Cardiac fibroblast (primary cell): ENCODE measurements around the gene CIAO2B.

Experiments used
- DNase-seq, 2 donors: peaks; one replicate each; pipeline versions ENCODE4 v3.0.0 to v3.0.0-alpha.2; 2010; ENCODE audit warnings: low read depth in 2 of 2
- H3K4me3 ChIP-seq, 2 donors: replicated peaks in 1 of 2; 1 replicate in 1 of 2; 2 replicates in 1 of 2; pipeline ENCODE4 v1.5.1; 2011; ENCODE audit warnings: low read depth in 2 of 2, low read length in 2 of 2, mild to moderate bottlenecking in 2 of 2, moderate library complexity in 1 of 2
- TF ChIP-seq, protein P1 (sequence below): IDR thresholded peaks from one replicate; pipeline ENCODE4 v1.5.1; 2011; ENCODE audit warnings: low read depth, mild to moderate bottlenecking, low read length, inconsistent platforms

The CIAO2B gene

DNA sequence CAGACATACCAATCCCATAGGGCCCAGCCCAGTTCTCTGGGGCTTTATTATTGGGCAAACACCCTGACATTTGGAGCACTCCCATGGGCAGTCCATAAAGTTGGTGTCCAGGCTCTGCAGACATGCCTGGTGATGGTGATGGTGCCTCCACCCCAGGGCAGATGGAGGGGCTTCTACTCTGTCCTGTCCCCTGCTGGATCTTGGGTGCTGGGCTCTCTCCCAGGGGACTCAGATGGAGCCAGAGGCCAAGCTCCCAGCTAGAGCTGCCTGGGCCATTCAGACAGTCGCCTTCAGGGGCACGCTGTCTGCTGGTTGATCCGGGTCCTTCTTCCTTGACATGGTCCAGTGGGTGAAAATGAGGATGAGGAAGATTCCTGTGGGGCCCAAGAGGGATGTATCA, 26.1 kb downstream of the CIAO2B start:
- H3K4me3 ChIP-seq: no peak overlapping the region
- TF ChIP-seq, protein P1, sequence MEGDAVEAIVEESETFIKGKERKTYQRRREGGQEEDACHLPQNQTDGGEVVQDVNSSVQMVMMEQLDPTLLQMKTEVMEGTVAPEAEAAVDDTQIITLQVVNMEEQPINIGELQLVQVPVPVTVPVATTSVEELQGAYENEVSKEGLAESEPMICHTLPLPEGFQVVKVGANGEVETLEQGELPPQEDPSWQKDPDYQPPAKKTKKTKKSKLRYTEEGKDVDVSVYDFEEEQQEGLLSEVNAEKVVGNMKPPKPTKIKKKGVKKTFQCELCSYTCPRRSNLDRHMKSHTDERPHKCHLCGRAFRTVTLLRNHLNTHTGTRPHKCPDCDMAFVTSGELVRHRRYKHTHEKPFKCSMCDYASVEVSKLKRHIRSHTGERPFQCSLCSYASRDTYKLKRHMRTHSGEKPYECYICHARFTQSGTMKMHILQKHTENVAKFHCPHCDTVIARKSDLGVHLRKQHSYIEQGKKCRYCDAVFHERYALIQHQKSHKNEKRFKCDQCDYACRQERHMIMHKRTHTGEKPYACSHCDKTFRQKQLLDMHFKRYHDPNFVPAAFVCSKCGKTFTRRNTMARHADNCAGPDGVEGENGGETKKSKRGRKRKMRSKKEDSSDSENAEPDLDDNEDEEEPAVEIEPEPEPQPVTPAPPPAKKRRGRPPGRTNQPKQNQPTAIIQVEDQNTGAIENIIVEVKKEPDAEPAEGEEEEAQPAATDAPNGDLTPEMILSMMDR: no peak
- no peak for DNase-seq

DNA sequence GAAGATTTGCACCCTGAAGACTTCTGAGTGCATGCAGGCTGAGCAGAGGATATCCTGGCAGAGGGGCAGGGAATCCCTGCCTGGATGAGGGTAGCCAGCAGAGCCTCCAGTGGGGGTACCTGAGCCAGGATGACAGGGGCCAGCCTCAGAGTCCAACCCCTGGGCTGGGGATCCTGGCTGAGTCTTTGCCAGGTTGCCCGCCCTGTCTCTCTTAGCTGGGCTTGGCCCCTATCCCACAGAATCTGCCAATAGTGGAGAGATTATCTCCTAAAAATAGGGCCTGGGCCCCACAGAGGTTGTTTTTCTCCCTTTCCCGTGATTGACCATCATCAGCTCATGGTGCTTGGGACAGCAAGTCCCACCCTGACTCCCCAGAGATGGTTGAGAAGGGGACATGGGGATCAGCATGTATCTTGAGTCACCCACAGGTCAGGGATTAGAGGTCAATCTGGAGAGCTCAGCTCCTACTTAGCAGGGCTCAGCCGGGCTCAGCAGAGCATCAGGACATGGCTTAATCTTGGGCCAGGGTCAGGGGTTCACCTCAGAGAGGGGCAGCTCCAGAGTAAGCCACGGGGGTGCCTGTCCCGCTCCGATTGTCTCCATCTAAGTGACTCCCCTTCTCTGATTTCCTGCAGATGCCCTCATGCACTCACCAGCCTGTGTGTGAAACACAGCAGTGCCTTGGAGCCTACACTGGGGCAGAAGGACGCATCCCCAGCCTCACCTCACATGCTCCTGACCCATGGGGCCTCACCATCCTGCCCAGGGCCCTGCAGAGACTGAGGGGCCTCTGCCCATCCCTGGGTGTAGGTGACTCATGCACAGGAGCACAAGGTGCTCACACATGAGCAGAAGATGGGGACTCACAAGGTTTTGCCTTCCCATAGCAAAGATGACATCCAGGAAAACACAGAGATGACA, 27.0 kb downstream of the CIAO2B start:
- no peak for DNase-seq
- no peak overlapping the region for H3K4me3 ChIP-seq
- TF ChIP-seq, protein P1: no peak

DNA sequence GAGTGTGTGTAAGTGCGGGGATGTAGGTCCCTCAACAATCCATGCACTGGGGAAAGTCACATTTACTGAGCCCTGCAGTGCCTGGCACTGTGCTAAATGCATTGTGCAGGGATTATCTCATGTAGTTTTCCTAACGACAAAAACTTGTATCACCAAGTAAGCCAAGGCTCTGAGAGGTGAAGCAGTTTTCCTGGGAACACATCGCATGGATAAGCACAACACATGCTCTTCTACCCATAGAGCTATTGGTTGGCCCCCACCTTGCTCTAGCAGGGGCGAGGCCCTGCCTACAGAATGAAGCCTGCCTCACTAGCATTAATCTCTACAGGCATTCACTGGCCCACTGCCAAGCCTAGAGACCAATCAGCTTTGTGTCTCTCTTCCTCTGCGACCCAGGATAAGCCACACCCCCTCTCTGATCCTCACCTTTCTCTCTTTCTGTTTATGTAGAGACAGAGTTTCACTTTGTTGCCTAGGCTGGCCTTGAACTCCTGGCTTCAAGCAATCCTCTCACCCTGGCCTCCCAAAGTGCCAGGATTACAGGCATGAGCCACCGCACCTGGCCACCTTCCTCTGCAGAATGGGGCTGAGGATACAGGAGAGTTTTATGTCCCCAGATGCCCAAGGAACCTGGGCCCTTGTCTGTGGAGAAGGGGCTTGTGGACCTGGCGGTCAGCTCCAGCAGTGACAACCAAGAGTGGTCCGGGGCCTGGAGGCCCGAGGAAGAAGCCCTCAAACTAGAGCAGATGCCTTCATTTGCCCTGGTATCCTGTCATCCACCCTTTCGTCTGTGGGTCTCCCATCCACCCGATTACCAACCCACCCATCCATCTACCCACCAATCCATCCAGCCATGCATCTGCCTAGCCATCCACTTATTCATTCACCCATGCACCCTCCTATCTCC, 28.3 kb downstream of the CIAO2B start:
- TF ChIP-seq, protein P1: no peak
- no peak overlapping the region for H3K4me3 ChIP-seq
- no peak for DNase-seq

DNA sequence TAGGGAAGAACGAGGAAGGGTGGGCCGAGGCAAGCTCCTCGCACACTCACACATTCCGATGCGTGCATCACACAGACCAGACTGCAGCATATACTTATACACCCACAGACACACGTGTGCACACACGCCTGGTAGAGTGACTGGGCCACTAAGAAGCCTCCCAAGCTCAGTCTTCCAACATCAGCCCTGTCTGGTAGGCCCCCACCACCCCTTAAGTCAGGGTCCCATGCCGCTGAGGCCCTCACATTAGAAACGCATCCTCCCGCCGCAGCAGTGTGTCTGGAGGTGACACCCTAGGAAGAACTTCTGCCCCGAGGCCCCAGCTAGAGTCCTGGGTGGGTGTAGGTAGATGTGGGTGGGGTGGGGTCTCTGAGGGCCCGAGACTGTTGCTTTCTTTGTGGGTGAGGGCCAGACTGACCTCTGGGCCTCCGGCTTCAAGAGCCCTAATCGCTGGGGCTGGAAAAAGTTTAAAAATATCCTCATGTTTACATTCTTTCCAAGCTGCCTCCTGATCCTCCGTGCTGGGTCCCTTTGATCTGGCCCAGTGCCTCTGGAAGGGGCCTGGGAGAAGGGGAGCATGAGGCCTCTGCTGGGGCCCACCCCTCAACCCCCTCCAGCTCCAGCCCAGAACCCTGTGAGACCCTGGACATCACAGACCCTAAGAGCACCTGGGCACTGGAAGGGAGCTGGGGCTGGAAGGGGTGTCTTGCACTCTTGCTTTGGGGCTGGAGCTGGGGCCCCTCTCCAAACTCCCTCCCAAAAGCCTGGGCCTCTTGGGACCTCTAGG, 29.2 kb downstream of the CIAO2B start:
- TF ChIP-seq, protein P1: no peak
- H3K4me3 ChIP-seq: no peak overlapping the region
- no peak for DNase-seq

DNA sequence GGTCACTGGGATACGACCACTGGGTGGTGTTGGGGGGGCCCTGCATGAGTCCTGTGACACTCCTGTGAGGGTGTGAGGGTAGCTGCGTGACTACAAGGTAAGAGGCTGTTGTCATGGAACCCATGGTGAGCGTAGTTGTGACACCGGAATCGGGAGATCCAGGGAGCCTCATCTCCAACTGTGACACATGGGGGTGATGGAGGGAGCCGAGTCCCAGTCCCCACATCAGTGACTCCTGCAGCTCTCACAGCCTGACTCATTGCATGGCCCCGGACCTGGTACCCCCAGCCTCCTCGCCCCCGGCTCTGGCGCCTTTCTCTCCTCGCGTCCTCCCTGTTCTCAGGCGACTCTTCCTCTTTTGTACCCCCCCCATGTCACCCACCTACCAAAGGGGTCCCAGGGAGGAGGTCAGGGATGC, 29.8 kb downstream of the CIAO2B start:
- H3K4me3 ChIP-seq: no peak overlapping the region
- TF ChIP-seq, protein P1: no peak
- no peak for DNase-seq
